GM11168 (cell line): ENCODE measurements around the gene CTNNA3.

Source experiments
- in situ Hi-C: fragments of 300-500 bp; cut with MboI; formaldehyde crosslinking; loops from one replicate; pipeline ENCODE4 v1.12.0; 2022; ENCODE audit warnings: low sequenced_read_pairs; ENCODE audit not compliant: unreplicated experiment

The CTNNA3 gene

DNA sequence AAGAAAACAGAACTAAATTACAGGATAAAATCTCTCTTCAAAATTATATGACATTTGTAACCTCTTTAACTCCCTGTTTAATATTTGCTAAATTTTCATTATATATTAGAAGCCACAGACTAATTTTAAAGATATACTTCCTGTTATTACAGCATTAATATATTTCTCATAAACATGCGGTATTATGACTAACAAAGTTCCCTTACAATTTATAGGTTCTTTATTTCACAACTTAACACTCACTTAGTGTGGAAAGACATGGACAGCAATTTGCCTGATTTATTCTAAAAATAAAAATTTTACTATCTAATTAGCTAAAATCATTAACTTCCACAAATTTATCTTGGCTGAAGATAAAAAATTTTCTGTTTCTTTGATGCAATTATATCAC, 29.0 kb downstream of the CTNNA3 start:
- in situ Hi-C loops, result no loop called here

DNA sequence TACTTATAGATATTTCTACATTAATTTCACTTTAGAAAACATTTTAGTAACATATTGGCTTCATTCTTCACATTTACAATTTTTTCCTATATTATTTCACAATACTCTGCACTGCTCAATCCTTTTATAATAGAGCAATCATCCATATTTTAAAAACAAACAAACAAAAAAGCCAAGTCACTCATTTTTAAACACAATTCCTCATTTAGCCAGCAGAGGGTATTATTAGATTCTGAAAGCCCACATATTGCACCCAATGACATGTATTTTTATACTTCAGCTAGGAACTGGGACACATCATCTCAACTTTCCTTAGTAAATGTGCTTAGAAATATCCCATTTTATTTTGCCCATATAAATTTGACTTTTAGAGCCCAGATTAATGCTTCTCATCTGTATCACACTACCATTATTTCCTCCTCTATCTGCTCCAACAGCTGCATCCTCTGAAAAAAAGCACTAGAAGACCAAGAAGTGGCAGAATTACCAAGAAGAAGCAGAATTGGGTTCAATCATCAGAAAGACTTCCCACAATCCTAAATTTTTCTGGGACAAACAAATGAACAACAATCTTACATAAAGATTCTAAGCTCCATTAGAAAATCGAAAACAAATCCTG, 29.5 kb downstream of the CTNNA3 start:
- in situ Hi-C loops, result no loop called here

DNA sequence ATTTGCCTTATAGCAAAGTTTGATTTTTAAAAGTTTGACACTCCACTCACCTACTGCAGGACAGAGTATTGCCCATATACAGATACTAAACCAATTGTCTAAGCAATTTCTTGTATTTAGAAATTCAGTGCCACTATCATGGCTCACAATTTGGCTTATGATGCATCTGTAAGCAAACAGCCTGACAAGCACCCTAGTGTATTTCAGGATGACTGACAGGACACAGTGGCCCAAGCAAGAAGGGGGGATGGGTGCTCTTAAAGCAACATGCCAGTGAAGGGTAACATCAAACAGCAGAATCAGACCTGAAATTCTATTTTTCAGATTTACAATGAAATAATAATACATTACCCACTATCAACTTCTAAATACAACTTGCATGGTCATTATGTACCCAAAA, 30.5 kb downstream of the CTNNA3 start:
- in situ Hi-C loops, result no loop called here

DNA sequence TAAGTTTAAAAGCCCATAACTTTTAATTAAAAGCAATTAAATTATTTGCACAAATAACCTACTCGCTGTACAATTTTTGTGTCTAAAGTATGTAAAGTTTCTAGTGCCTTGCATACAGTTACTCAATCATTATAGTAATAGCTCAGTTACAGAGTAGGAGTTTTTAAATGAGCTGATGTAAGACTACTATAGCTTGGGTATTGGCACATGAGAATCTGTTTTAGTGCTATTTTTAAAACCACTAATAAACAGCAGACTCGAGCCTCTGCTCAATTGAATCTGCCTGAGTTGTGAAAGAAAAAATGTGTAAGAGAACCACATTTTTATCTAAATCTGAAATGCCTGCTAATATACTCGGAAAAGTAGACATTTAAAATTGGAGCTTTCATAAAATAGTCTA, 31.1 kb downstream of the CTNNA3 start:
- in situ Hi-C loops, result no loop called here

DNA sequence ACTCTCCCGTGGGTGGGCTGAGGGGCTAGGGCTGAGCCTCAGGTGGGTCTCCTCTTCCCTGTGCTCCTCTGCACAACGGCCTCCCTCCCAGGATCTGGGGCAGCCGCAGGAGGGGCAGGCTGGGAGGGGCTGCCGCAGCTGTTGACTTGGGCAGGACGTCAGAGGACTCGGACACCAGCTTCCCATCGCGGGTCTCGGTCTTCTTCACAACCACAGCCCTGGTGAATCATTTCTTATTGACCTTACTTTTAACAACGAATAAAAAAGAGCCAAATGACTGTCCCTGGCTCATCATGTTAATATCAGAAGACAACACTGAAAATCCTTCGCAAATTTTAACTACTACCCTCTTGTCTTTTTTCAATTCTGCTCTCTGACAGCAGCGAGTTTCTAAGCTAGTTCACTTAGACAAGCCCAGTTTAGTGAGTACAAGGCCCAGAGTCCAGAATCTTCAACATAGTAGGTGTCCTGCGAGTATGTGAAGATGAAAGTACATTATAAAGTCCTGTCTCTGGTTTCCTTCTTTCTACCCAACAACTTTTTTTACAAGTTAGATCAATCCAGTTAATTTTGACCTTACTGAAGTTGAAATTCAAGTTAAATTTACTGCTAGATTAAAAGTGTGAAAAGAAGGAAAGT, 32.4 kb downstream of the CTNNA3 start:
- in situ Hi-C loops, result no loop called here

DNA sequence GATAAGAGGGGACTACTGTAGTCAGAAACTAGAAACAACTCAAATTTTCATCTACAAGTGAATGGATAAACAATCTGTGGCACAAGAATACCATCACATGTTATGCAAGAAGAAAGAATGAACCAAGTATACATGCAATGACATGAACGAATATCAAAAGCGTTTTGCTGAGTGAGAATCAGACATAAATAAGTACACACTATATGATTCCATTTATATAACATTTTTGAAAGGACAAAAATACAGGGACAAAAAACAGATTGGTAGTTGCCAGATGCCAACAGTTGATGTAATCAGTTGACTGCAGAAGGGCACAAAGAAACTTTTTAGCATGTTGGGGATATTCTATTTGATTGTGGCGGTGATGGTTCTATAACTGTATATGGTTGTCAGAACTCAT, 33.6 kb downstream of the CTNNA3 start:
- in situ Hi-C loops, result no loop called here

DNA sequence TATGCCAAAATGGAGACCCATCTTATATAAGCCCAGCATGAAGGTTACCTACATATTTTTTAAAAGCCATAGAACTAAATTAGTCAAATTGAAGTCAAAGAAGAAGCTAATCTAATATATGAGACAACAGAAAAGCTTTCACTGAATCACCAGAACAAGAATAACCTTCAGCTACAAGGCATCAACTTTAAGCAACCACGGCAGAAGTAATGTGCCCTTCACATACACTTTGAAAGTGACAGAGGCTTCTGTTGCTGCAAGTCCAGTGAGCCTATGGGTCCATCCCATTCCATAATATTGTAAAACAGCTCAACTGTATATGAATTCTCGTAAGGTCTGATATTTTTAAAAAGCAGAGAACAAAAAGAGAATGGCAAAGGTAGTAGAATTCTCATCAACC, 36.5 kb downstream of the CTNNA3 start:
- in situ Hi-C loops, result no loop called here

DNA sequence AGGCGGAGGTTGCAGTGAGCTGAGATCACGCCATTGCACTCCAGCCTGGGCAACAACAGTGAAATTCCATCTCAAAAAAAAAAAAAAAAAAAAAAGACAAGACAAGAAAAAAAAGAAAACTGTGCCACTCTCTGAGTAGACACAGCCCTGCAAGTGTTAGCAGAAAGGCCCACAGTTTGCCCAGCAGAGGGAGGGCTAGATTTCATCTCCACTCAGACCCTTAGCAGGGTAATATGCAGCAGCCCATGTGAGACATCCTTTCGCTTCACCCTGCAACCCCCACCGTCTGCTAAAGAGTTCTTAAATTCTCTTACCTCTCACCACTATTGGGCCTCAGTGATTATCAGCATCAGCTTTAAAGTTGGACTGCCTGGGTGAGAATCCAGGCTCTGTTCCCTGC, 38.2 kb downstream of the CTNNA3 start:
- in situ Hi-C loops, result no loop called here

DNA sequence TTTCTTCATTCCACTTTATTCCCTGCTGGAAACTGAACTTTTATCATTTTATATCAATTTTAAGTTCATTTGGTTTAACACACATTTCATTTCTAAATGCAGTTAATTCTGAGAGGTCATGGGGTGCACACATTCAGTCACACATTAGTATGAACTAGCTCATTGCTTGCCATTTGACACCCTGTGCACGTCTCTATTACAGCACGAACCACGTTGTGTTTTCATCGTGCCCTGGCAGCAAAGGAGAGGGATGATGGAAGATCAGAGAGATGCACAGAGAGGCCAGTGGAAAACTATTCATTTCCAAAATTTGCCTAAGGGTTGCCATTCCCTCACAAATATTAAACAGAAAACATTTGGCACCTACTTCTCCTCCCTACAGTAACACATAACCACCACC, 45.4 kb downstream of the CTNNA3 start:
- in situ Hi-C loops, result no loop called here

DNA sequence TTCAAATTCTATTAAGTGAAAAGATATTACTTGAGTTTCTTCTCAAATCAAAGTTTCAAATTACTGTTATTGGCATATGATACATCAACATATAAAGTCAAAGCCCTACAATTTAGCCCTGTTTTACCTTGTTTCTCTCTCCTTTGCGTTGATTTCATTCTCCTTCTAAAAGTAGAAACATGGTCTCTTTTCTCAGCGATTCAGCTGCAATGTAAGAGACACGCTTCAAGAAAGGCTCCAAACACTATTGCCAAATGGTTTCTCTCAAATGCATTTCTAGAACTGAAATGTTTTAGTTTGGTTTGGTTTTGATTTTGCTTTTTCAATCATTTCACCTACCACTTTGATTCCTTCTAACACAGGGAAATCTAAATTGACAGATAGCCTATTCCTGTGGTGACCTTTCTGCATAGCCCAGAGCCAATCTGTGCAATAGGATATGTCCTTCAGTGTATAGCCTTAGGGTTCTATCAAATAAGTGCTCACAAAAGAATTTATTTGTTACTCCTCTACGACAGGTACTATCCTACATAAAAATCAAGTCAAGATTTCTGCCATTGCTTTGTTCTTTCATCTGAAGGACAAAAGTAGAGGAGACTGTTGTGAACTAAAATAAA, 47.3 kb downstream of the CTNNA3 start:
- in situ Hi-C loops, result no loop called here

DNA sequence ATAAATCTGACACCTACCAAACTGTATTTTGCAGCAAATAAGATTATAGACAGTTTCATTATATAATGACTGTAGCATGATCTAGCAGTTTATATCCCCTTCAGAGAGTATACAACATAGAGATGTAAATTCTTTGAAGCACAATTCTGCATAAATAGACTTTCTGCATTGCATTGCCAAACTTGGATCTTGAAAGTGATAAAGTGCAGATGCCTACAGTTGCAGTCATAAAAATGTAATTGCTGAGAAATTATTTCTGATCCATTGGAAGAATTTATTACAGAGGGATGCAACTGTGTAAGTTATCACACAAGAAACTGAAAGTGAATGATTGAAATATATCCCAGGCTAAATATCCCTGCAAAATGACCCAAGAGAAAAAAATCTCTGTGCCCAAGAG, 65.1 kb downstream of the CTNNA3 start:
- in situ Hi-C loops, result no loop called here

DNA sequence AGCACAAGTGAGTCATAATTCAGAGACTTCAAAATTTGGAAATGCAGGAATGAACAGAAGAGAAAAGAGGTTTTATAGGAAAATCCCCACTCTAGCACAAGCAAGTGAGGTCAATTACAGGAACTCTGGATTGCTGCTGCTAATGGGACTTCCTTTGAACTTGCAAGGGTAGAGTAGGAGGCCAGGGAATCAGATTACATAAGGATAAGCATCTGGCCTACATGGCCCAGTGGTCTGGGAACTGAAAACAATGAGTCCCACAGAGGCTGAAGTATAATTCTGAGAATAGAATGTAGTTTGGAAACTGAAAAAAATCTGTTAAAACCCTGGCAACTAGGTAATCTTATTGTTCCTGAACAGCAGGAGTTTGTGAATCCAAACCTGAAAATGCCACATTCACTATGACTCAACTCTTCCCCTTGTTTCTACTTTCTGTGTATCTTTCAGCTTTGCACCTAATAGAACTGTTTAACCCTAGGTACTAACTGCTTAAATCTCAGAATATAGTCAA, 66.5 kb downstream of the CTNNA3 start:
- in situ Hi-C loops, result no loop called here

DNA sequence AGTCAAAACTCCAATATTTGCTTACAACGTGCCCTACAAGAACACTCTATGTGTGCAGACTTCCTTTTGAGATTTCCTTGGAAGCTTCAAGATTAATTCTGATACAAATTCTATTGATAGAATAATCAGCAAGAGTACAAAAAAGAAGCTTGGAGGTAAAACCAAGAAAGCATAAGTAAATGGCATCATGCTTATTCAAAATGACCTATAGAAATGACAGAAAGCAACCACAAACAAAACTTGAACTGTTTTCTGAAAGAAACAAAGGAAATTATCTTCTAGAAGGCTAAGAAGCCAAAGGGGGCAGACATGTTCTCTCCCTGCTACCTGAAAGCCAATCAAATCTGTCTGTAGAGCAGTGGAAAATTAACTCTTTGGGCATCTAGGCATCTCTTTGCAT, 73.0 kb downstream of the CTNNA3 start:
- in situ Hi-C loops, result no loop called here

DNA sequence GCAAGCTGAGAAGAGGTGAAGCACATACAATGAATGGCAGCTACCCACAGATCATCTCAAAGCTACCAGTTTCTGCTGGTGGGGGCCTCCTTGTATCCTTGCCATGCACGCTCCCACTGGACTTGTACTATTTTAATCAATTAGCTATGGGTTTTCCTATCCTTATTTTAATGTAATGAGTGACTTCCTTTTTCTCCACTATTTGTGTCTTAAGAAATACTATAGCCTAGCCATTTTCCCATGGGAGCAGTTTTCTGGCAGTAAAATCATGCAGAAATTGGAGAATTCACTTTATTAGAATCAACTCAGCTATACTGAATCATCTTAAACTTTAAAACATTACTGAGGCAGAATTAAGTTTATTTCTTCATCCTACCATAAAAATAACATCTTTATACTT, 73.5 kb downstream of the CTNNA3 start:
- in situ Hi-C loops, result no loop called here

DNA sequence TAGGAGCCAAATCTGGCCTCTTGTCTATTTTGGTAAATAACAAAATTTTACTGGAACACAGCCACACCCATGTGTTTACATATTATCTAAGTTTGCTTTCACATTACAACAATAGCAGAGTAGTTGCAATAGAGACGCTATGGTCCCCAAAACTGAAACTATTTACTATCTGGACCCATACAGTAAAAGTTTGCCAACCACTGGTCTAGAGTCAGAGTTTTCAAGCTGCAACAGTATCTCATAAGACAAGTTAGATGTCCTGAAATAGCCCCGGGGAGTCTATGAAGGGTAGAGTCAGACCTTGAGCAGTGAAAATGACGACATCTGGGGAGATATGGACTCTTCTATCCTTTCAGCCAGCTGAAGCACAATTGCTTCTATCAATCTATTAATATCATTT, 74.2 kb downstream of the CTNNA3 start:
- in situ Hi-C loops, result no loop called here

DNA sequence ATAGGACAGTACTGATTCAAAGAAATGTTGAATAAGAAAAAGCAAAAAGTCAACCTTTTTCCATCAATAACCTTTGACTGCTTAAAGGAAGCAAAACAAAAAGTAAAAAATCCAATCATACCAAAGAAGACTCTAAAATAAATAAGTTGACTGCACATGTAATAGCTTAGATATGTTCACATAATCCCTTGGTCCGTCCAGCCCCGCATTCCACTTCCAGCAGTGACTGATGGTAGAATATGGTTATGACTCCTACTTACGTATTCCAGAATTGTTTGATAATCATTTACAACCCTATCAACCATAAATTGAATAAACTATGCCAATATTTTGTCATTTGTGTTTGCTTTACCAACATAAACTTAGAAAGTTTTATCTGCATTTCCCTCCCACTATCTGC, 77.9 kb downstream of the CTNNA3 start:
- in situ Hi-C loops, result no loop called here

DNA sequence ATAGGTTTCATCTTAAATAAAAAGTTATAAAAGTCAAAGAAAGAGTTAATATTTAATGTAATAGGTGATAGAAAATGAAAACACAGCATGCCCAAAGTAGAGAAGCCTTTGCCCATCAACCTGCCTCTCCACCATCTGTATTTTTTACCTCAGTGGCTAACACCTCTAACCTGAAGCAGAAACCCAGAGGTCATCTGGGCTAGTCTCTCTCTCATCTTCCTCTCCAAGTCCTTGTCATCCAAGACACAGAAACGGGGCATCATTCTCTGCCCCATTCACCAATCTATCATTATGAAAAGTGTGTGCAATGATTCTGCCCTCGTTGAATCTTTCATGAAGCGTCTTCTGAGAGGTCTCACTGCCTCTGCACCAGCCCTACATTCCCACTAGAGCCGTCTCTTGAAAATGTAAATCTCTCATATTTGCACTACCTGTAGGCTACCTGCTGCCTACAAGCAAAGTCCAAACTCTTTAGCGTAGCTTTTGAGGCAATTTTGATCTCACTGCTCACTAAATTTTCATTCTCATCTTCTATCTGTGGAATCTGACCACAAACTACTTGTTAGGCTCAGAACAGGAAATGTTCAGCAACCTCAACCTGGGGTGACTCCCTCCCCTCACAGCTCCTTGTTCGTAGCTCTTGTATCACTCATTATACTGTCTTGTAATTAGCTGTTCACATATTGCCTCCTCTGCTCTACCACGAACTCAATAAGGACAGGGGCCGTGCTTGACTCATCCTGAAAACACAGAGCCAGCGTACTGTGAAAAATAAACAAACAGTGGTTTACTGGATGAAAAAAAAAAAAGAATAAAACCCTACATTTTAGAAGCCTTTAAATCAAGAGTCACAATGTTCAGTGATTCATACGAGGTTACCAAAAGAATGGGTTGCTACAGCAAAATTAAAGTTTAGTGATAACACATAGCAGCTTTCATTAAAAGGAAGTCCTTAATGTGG, 83.1 kb downstream of the CTNNA3 start:
- in situ Hi-C loops, result no loop called here

DNA sequence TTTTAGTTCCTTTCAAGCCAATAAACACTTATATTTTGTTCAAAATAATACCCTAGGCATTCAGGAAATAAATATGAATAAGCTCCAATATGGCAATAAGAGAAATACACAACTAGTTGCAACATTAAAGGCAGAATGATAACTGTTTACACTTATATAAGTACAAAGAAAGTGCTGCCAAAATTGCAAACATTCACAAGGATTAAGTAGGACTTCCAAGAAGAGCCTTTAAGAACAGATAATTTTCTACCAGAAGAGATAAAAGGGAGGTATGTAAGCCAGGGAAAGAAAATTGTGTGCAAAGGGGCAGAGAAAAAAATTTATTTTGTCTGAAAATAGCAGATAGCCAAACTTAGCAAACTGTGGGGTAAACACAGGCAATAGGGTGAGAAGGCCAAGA, 83.8 kb downstream of the CTNNA3 start:
- in situ Hi-C loops, result no loop called here

DNA sequence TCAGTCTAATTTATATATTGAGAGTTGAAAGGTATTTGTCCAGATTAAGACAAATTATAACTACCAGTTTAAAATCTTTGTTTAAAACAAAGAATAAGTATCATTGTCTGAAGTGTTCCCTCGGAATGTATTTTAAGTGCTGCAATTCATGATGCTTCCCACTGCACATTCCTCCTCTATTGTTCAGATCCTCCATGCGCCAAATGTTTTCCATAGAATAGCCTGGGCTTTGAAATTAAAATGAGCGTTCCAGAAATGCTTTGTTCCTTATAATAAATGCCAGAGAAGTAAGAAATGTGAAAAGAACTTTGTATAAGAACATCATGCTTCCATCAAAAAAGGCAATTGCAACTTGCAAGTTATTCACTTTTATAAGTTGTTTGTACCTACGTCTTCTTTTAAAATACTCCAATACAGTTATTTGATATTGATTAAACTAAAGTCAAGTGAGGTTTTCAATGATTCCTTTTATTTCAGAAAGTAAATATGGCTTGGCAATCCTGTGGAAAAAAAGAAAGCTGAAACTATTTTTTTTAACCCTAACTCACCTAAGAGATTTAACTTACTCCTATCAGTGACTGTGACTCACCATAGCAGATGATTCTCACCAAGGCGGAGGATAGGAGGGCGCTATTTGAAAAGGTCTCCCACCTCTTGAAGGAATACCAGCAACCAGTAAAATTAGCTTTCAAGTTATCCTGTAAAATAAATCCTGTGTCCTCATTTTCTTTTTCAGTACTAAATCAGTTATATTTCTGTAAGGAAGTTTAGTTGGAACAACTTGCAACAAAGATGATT, 85.8 kb downstream of the CTNNA3 start:
- in situ Hi-C loops, result no loop called here

DNA sequence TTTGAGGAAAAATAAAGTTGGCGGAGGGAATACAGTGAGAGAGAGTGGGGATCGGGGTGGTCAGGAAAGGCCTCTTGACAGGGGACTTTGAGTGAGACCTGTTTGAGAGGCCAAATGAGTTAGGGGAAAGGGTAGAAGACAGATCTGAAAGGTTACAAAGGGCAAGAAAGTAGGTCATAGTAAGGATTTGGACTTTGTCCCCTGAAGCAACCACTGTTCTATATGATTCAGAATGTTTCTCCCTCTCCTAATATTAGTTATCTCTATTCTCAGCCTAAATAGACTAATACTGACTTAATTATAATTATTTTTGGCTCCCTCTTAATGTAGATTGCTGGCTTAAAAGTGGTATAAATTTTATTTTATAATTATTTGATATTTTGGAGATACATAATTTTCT, 88.0 kb downstream of the CTNNA3 start:
- in situ Hi-C loops, result no loop called here
